GM18951 (cell line): Measurements from ENCODE around the gene VILL.

ENCODE experiments used
- POLR2A ChIP-seq: IDR thresholded peaks from 4 replicates; pipeline ENCODE4 v1.6.1; 2011; ENCODE audit warnings: mild to moderate bottlenecking; ENCODE audit not compliant: insufficient read length, insufficient read depth; ENCODE audit errors: extremely low read depth
- in situ Hi-C: fragments of 300-500 bp; cut with MboI; formaldehyde crosslinking; loops from one replicate; pipeline ENCODE4 v1.12.0; 2022; ENCODE audit warnings: low sequenced_read_pairs, mixed read lengths, inconsistent platforms; ENCODE audit not compliant: unreplicated experiment

VILL gene

GRCh38 chr3:37995652-37996641 is 5.4 kb downstream of the VILL start:
- in situ Hi-C loops, result no loop called here
- no peak for TF ChIP-seq POLR2A

GRCh38 chr3:37996785-37997301 is 6.3 kb downstream of the VILL start:
- in situ Hi-C loops, result no loop called here
- no peak for TF ChIP-seq POLR2A

- in situ Hi-C loops, result no loop called here
- TF ChIP-seq POLR2A, result no peak
Observed at GRCh38 chr3:37997342-37997741, 6.8 kb downstream of the VILL start.

GRCh38 chr3:37997791-37998370 is 7.3 kb downstream of the VILL start:
- in situ Hi-C loops, result no loop called here
- no peak for TF ChIP-seq POLR2A

- in situ Hi-C loops, result no loop called here
- no peak for TF ChIP-seq POLR2A
Observed at GRCh38 chr3:37999836-38000235, 9.2 kb downstream of the VILL start.

GRCh38 chr3:38000242-38000916 is 9.8 kb downstream of the VILL start:
- in situ Hi-C loops, result no loop called here
- TF ChIP-seq POLR2A, result no peak

- TF ChIP-seq POLR2A, result no peak
Observed at GRCh38 chr3:38000965-38001455, 10.4 kb downstream of the VILL start.

GRCh38 chr3:38001456-38002081 is 11.0 kb downstream of the VILL start:
- in situ Hi-C loops, result no loop called here
- TF ChIP-seq POLR2A, result no peak

More at GRCh38 chr3:38000965-38001455, 10.4 kb downstream of the VILL start:
- in situ Hi-C loops, result no loop called here

GRCh38 chr3:38002291-38002876 is 11.8 kb downstream of the VILL start:
- TF ChIP-seq POLR2A, result no peak
- in situ Hi-C loops, result no loop called here

- in situ Hi-C loops, result no loop called here
- no peak for TF ChIP-seq POLR2A
Observed at GRCh38 chr3:38002940-38003339, 12.4 kb downstream of the VILL start.

GRCh38 chr3:38003371-38003816 is 12.8 kb downstream of the VILL start:
- no peak for TF ChIP-seq POLR2A
- in situ Hi-C loops, result no loop called here

GRCh38 chr3:38003817-38004414 is 13.3 kb downstream of the VILL start:
- in situ Hi-C loops, result no loop called here
- TF ChIP-seq POLR2A, result no peak
